GM21447 (cell line): ENCODE measurements around the gene NBPF3.

ENCODE experiments used
- ATAC-seq: cut with Tn5 transposase; IDR thresholded peaks from one replicate; pipeline ENCODE4 v1.9.1; 2021; ENCODE audit not compliant: unreplicated experiment

Gene NBPF3

DNA sequence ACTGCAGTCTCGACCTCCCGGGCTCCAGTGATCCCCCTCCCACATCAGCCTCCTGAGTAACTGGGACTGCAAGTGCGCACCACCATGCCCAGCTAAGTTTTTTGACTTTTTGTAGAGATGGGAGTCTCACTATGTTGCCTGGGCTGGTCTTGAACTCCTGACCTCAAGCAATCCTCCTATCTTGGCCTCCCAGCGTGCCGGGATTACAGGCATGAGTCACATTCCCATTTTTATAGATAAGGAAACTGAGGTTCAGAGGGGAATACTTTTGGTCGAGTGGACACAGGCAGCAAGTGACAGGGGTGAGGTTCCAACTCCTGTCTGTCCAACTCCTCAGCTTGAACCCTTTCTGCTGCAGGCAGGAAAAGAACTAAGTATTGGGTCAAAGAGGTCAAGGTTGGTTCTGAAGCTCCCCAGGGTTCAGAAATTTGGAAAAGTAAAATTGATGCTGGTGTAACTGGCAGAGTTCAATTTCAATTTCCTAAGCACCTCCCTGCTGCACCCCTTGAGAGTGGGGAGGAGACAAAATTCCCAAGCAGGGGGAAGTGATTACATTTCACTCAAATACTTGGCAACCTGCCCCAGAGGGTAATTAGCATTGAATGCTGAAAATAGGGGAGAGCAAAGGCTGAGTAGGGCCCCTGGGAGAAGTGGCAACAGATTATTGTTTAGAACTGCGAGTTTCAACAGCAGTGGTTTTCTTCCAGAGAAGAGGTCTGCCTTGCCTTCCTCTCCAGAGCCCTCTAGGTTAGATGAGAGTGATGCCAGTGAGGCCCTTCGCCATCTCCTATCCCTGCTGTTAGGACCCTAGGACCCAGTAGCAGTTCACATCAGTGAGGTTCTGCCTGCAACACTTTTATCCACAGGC is 51.8 kb downstream of the NBPF3 start:
- ATAC-seq = no peak

DNA sequence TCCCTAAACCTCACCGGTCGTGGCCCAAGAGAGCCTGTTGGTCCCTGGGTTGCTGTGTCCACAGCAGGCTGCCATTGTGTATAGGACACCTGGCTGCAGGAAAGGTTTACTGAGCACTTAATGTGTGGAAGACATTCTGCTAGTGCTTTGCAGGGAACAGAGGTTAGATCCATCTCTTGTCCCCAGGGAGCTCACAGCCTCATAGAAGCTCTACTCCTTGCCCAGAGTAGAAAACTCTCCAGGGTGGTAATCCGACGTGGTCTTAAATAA is 52.4 kb downstream of the NBPF3 start:
- ATAC-seq = no peak

DNA sequence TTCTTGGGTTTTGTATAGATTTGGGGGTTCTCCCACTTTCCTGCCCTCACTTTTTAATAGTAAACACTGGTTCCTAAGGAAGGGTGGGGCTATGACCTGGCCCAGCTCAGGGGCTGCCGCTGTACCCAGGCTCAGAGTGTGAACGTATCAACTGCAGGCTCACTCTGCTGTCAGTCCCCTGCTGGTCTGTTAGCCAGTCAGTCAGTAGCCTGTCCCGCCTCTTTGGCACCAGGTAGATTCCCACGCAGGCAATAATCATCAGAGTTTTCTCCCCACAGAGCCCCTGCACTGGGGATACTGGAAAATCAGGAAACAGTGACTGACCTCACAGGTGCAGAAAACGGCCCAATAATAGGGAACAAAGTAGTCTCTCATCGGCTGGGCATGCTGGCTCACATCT is 54.3 kb downstream of the NBPF3 start:
- no peak for ATAC-seq

DNA sequence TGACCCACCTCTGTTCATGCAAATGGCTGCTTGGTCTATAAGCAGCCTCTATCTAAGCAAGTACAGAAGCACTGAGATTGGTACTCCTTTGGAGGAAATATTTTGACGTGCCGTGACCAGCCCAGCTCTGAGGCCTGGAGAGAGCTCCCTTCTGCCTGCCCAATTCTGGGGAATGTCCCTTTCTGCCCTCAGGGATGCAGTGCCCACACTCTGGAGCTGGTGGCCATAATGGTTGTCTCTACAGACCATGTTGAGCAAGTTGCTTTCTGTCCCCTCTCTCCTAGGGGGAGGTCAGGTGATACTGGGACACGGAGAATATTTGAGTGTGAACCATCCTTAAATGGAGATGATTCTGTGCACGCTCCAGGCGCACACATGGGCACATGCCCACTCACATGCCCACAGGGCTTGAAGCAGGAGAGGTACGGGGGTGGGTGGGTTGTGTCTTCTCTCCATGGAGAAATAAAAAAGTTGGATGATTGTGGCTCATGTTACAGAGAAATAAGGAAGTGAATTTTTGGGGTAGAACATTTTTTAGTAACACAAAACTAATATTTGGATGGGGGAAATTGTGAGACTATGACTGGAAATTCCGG is 55.4 kb downstream of the NBPF3 start:
- ATAC-seq = no peak

DNA sequence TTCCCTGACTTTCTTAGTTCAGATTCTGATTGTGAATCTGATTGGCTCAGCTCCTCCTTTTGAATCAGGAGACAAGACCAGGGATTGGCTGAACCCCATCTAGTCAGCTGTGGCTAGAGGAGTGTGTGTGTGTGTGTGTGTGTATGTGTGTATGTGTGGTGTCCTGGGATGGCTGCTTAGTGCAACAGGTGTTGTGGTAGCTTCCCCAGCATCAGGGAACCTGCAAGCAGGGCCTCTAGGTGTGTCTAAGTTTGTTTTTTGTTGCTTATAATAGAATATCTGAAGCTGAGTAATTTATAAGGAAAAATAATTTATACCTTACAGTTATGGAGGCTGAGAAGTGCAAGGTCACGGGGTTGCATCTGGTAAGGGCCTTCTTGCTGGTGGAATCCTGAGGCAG is 56.1 kb downstream of the NBPF3 start:
- ATAC-seq = no peak

DNA sequence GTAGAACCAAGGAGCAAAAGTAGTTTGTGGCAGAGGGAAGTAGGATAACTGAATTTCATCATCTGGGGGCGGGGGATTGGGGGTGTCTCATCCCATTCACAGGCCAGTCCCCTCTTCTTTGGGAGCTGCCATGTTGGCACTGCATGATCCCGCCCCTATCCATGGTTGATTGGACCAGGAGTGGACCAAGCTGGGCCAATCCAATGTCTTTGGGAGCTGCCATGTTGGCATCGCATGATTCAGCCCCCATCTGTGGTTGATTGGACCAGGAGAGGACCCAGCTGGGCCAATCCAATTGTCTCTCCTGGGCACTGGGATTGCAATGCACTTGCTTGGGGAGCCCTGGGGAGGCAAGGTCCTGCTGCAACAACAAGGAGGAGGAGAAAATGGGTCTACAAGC is 56.9 kb downstream of the NBPF3 start:
- no peak for ATAC-seq

DNA sequence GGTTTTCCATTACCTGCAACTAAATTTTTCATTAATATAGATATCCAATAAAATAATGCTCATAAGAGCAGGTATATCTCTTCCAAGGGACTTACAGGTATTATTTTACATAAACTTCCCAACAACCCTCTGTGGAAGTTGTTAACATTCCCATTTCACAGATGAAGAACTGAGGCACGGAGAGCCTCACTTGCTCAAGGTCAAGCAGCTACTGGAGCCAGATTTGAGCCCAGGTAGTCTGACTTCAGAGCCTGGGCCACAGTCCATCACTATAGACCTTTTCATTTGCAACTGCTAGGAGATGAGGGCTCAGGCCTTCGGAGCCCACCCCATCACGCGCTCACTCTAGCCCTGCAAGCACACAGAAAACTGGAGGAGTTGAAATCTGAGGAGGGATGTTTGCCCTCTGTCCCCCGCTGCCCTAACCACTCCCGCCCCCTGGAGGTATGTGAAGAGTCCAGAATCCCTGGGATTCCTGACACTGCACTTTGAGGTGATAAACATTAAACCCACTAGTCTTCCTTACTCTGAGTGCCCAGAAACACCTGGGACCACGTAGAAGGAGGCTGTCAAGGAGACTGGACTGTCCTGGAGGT is 57.6 kb downstream of the NBPF3 start:
- no peak for ATAC-seq

DNA sequence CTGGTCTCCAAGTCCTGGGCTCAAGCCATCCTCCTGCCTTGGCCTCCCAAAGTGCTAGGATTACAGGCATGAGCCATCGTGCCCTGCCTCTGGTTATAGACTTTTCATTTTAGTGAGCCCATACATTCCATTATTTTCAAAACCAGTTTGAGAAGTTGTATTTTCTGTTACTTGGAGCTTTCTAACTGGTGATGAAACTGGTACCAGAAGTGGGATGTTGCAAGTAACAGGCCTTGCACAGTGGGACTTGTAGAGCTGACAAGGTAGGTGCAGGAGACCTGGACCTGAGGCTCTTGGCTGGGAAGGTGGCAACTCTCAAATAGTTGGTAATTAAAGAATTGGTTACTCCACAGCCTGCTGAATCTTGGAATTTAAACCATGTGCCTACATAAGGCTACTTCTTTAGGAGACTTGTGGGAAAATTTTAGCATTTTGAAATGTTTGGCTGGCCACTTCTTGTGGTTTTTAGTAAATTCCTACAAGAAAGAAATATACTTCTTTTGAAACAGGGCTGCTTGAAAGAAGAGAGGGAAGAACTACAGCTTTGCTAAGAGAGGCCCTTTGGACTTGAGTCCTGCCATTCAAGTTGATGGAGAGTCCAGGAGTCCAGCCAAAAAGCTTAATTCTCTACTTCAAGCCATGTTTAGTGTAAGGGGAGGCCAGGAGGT is 59.5 kb downstream of the NBPF3 start:
- no peak for ATAC-seq

DNA sequence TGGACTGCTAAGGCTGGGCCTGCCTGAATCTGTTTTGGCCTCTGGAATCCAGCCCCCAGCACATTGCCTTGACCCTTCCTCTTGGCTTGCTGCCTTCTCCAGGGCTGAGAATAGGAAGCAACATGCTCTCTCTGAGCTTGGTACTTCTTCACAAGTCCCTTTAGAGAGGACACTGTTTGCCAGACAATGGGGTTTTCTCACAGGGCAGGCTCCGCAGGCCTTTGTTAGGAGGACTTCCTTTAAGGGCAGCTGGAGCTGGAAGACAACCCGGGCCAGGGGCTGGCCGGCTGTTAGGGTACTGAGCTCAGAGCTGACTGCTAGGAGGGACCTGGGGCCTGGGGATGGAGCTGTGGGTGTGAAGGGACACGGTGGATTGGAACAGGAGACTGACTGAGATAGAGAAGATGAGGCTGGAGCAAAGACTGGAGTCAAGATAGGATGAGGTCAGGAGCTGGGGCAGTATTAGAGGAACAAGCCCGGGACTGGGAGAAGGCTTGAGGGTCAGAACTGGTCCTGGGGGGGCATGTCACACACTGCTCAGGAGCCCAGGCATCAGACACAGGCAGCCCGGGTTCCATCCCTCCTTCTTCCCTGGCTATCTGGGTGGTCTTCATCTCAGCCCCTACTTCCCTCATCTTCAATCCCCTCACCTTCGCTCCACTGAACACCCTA is 63.9 kb downstream of the NBPF3 start:
- ATAC-seq = no peak

DNA sequence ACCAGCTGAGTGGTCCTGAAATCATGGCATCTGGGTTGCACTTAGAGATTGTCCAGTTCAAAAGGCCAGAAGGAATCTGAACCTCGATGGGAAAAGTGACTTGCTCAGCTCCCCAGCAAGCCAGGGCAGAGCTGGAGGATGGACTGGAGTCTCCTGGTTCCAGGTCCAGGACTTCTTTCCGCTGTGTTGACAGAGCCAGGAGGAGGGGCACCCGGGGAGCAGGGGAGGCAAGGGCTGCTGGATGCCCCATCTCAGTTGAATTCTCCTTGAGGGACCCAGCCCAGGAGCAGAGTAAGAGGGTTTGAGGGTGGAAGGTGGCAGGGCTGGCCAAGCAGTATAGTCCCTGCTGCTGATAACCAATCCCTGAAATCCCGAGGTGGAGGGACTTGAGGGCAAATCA is 66.9 kb downstream of the NBPF3 start:
- no peak for ATAC-seq

DNA sequence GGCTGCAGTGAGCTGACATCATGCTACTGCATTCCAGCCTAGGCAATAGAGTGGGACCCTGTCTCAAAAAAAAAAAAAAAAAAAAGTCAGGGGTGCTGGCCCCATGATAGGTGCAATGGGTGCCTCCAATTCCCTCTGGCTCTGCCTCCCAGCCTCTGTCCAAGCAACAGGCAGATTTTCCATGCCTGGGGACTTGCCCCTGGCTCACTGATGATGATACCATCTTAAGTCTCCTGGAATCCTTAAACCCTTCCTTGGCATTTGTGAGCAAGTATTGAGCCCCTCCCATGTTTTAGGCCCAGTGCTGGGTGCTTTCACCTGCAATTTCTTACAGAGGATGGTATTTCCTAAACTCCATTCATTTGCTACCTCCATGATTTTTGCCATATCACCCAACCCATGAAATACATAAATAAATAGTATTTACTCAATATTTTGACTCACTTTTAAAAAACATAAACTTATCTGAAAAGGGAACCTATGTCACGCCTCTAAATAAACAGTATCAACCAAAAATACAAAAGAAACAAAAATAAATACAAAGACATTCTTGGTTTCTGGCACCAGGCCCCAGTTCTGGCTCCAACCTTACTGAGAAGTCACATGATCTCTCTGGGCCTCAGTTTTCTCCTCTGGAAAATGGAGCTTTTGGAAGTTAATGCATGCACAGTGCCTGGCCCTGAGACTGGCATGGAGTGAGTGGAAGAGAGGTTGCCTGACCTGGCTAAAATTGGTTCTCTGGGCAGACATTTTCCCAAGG is 67.8 kb downstream of the NBPF3 start:
- no peak for ATAC-seq

DNA sequence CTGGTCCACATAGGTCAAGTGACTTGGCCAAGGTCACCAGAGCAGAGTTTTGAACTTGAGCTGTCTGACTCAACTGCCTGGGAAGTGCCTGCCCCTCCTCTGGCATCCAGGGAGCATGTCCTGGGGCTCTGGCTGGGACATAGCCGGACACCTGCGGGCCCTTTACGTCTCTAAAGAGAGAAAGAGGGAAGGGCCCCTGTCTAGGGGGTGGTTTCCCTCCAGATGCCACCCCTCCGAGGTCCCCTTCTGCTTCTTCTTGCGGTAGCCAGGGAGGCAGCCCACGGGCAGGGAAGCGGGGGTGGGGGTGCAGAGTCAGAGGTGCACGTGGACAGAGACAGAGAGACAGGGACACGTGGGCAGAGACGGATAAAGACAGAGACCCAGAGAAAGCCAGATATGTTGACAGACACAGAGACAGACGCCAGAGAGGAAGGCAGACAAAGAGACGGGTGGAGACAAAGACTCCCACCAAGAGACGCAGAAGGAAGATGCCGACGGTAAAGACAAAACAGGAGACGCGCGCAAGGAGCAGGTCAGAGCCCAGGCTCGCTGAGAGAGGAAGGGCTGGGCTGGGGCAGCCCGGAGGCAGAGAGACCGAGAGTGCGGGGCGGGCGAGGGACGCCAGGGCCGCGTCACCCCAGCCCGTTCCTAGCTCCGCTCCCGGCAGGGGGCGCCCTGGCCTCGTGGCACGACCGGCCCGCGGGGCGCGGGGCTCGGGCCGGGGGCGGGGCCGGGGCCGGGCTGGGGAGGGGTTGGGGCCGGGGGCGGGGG is 68.8 kb downstream of the NBPF3 start:
- no peak for ATAC-seq

DNA sequence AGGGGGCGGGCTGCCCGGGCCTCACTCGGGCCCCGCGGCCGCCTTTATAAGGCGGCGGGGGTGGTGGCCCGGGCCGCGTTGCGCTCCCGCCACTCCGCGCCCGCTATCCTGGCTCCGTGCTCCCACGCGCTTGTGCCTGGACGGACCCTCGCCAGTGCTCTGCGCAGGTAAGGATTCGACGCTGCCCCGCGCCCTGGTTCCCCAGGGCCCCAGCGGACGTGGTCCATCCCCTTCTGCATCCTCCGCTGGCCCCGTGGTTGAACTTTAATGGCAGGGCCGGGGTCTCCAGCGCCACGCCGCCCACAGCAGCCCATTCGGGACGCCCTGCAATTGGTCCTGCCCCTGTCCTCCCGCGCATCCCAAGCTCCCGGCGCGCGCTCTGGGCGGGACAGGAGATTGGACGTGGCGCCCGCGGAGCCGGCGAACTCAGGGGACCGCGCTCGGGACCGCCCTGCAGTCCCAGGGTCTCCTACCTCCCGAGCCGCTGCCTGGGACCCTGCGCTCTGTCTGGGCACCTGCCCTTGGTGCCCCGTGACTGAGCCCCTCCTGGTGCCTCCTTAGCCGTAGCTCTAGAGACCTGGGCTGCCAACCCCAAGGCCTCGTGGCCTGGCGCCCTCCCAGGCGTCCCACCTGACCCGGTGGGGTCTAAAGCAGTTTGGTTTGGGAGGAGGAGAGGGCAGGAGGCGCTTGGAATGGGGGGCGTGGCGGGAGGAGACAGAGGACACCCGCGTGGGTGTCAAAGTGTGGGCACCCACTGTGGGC is 69.6 kb downstream of the NBPF3 start, which contains the start of gene ALPL:
TSS of gene ALPL (plus strand) at position 73 of the 762 bp plus-strand sequence. CDS start 44,659 bp downstream, outside the sequence.
- no peak for ATAC-seq

DNA sequence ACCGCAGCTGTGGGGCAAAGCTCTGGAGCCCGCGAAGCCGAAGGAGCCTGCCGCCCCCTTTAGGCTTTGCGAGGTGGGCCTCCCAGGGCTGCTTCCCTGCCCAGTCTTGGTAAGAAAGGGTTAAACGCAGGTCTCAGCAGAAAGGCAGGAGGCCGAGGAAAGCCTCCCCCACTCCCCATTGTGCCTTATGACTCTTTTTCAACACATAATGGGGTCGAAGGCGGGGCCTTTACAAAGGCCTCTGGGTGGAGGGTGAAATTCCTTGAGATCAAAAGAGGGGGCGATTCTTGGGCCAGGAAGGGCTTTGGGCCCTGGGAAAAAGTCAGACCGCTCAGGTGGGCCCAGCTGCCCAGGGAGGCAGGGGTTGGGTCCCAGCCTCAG is 70.2 kb downstream of the NBPF3 start:
- ATAC-seq = no peak

DNA sequence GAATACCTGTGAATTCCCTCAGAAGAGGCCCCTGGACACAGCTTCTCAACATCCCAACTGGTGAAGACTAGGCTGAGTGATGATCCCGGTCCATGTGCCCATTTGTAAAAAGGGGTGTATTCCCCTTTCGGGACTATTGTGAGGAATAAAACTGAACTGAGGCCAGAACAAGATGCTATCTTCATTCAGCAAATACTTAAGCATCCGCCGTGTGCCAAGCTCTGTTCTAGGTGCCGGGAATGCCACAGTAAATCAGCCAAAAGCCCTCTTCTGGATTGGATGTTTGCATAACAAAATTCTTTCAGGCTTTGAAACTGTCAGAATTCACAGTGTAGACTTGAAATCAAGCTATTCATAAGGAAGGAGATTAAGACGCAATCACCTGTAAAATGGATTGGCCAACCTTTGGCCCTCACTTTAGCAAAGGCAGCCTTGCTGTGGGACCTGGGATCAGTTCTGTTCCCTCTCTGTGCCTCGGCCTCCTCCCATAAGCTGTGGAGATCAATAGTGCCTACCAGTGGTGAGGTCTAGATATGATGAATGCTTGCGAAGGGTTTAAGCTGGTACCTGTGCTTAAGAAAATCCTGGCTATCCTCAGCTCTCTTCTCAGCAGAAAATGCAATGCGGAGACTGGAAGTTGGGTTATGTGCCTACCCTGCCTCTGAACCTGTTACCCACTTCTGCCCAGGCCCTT is 71.1 kb downstream of the NBPF3 start:
- ATAC-seq = no peak

DNA sequence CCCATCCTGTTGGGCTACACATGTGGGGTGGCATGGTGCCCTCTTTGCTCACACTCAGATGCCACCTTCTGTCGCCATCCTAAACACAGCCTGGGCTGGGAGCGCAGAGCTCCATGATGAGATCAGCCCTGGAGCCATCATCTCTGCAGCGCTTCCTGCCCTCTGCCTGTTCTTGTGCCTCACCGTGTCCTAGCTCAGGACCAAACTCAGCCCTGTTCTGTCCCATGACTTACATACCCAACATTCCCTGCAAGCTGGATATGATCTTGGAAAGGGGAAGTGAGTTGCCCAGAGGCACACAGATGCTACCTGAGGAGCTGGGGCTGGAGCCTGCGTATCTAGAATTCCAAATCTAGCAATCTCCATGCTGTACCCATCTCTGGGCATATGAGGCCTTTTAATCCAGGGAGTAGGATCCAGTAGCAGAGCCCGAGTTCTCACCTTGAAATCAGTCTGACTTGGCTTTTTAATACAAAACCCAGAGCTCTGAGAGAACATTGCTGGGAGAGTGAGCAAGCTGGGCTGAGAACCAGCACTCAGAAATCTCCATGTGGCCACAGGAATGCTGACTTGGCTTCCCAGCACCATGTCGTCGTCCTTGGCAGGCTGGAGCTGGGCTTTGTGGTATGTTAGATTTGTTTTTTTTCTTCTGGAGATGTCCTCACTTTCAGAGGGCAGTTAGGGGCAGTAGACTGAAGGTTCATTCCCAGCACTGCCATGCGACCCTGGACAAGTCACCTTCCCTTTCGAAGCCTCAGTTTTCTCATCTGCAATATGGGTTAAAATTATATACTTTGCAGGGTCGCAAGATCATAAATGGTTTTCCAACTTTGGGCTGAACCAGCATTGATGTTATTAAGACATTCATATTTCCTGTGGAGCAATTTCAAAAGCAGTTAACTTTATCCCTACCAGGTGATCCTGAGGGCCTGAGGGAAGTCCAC is 71.9 kb downstream of the NBPF3 start:
- no peak for ATAC-seq

DNA sequence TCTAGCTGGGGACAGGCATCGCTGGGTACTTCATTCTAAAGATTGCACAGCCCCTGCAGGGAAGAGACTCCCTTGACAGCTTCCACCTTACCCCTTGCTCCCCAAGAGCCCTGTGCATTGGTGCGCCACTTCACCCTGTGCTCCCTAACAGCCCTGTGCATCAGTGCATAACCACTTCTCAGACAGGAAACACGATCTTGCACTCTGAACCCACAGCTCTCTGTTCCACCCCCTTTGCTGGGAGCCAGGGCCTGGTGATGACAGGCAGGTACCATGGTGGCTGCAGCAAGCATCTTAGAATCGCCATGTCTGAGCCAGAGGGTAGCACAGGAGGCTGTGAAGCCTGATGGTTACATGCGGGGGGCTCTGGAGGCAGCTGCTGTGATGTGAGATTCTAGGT is 74.3 kb downstream of the NBPF3 start:
- ATAC-seq = no peak
